Measurements from ENCODE around the gene TOMM40L.

The TOMM40L gene

GRCh38 chr1:161265305-161265704, 39.4 kb downstream of the TOMM40L start:
- H3K4me1 ChIP-seq (ENCODE audit: control extremely low read depth in 1 of 4, control insufficient read depth in 4 of 4, insufficient read depth in 4 of 4, low read length in 3 of 4): peaks cover 2 to 25% (median 12%) of the 10 kb centered on the region in 4 experiments
- H3K36me3 ChIP-seq (ENCODE audit: control insufficient read depth in 4 of 4, insufficient read depth in 4 of 4, low read length in 3 of 4): no peaks in the 10 kb centered on the region
- no peak overlapping the region for H3K27ac ChIP-seq (ENCODE audit: insufficient read depth in 1 of 2, low read depth in 1 of 2, low read length in 2 of 2, poor library complexity in 1 of 2, severe bottlenecking in 2 of 2)
- no peak for DNase-seq
- H3K4me3 ChIP-seq (ENCODE audit: control insufficient read depth in 1 of 7, extremely low read depth in 1 of 7, insufficient read depth in 4 of 7, low read depth in 2 of 7, low read length in 6 of 7): no peak overlapping the region
- peaks cover 0 to 13% (median 4%) of the 10 kb centered on the region in 5 experiments for H3K27me3 ChIP-seq (replicated peaks in 2 of 5; ENCODE audit: control insufficient read depth in 4 of 5, insufficient read depth in 5 of 5, low read length in 4 of 5)
- CTCF ChIA-PET: no interaction called here
- no peaks in the 10 kb centered on the region for H3K9me3 ChIP-seq (ENCODE audit: control extremely low read depth in 1 of 5, control insufficient read depth in 4 of 5, insufficient read depth in 2 of 5, low read depth in 1 of 5, low read length in 4 of 5)
- WGBS (ENCODE audit: insufficient coverage): 100% methylated on average over 3 of the region's 5 CpGs
- POLR2A ChIA-PET: no interaction called here

GRCh38 chr1:161266202-161266601, 40.3 kb downstream of the TOMM40L start:
- CTCF ChIA-PET: interaction anchor here (0.9 to 1.5 kb wide), 4 partner anchors 18 to 40 kb away, joined by 3 to 6 read pairs (median 3); partner anchors contain the start of gene TOMM40L
- POLR2A ChIA-PET: no interaction called here
- no peak for DNase-seq
- H3K9me3 ChIP-seq (ENCODE audit: control extremely low read depth in 1 of 5, control insufficient read depth in 4 of 5, insufficient read depth in 2 of 5, low read depth in 1 of 5, low read length in 4 of 5): no peaks in the 10 kb centered on the region
- H3K27ac ChIP-seq (ENCODE audit: insufficient read depth in 1 of 2, low read depth in 1 of 2, low read length in 2 of 2, poor library complexity in 1 of 2, severe bottlenecking in 2 of 2): no peak overlapping the region
- peaks cover 0 to 8% (median 0%) of the 10 kb centered on the region in 5 experiments for H3K27me3 ChIP-seq (replicated peaks in 2 of 5; ENCODE audit: control insufficient read depth in 4 of 5, insufficient read depth in 5 of 5, low read length in 4 of 5)
- WGBS (ENCODE audit: insufficient coverage): 100% methylated on average over 1 of the region's 3 CpGs
- H3K4me1 ChIP-seq (ENCODE audit: control extremely low read depth in 1 of 4, control insufficient read depth in 4 of 4, insufficient read depth in 4 of 4, low read length in 3 of 4): peaks cover 2 to 22% (median 12%) of the 10 kb centered on the region in 4 experiments
- H3K36me3 ChIP-seq (ENCODE audit: control insufficient read depth in 4 of 4, insufficient read depth in 4 of 4, low read length in 3 of 4): no peaks in the 10 kb centered on the region
- H3K4me3 ChIP-seq (ENCODE audit: control insufficient read depth in 1 of 7, extremely low read depth in 1 of 7, insufficient read depth in 4 of 7, low read depth in 2 of 7, low read length in 6 of 7): no peak overlapping the region

GRCh38 chr1:161266836-161267235, 41.0 kb downstream of the TOMM40L start:
- no CpG with 5 or more reads among the region's 2 CpGs for WGBS (ENCODE audit: insufficient coverage)
- peaks cover 2 to 17% (median 10%) of the 10 kb centered on the region in 4 experiments for H3K4me1 ChIP-seq (ENCODE audit: control extremely low read depth in 1 of 4, control insufficient read depth in 4 of 4, insufficient read depth in 4 of 4, low read length in 3 of 4)
- CTCF ChIA-PET: interaction anchor here (0.9 to 1.5 kb wide), 4 partner anchors 18 to 41 kb away, joined by 3 to 6 read pairs (median 3); partner anchors contain the start of gene TOMM40L

GRCh38 chr1:161267321-161267720, 41.5 kb downstream of the TOMM40L start:
- 7% methylated on average over 2 of the region's 3 CpGs for WGBS (ENCODE audit: insufficient coverage)
- DNase-seq: peak; percentile 63 to 77 (median 73)
- Histone ChIP-seq H3K27me3 (replicated peaks in 2 of 5; ENCODE audit: control insufficient read depth in 4 of 5, insufficient read depth in 5 of 5, low read length in 4 of 5) (peaks cover 0 to 2% (median 0%) of the 10 kb centered on the region in 5 experiments), H3K4me3 (ENCODE audit: control insufficient read depth in 1 of 7, extremely low read depth in 1 of 7, insufficient read depth in 4 of 7, low read depth in 2 of 7, low read length in 6 of 7) (peak overlapping the region in 1 of 7 experiments; percentile 13), H3K4me1 (ENCODE audit: control extremely low read depth in 1 of 4, control insufficient read depth in 4 of 4, insufficient read depth in 4 of 4, low read length in 3 of 4) (peaks cover 2 to 15% (median 10%) of the 10 kb centered on the region in 4 experiments), H3K36me3 (ENCODE audit: control insufficient read depth in 4 of 4, insufficient read depth in 4 of 4, low read length in 3 of 4) (no peaks in the 10 kb centered on the region), H3K27ac (ENCODE audit: insufficient read depth in 1 of 2, low read depth in 1 of 2, low read length in 2 of 2, poor library complexity in 1 of 2, severe bottlenecking in 2 of 2) (peak overlapping the region in 1 of 2 experiments; percentile 67), H3K9me3 (ENCODE audit: control extremely low read depth in 1 of 5, control insufficient read depth in 4 of 5, insufficient read depth in 2 of 5, low read depth in 1 of 5, low read length in 4 of 5) (no peaks in the 10 kb centered on the region)
- ChIA-PET CTCF (interaction anchor here (0.9 to 1.1 kb wide), 2 partner anchors 19 to 24 kb away, joined by 3 read pairs; no protein-coding TSS in a partner anchor), POLR2A (no interaction called here)

More at GRCh38 chr1:161266836-161267235, 41.0 kb downstream of the TOMM40L start:
- no peaks in the 10 kb centered on the region for H3K36me3 ChIP-seq (ENCODE audit: control insufficient read depth in 4 of 4, insufficient read depth in 4 of 4, low read length in 3 of 4)
- H3K27ac ChIP-seq (ENCODE audit: insufficient read depth in 1 of 2, low read depth in 1 of 2, low read length in 2 of 2, poor library complexity in 1 of 2, severe bottlenecking in 2 of 2): peak overlapping the region in 1 of 2 experiments; percentile 67
- peaks cover 0 to 2% (median 0%) of the 10 kb centered on the region in 5 experiments for H3K27me3 ChIP-seq (replicated peaks in 2 of 5; ENCODE audit: control insufficient read depth in 4 of 5, insufficient read depth in 5 of 5, low read length in 4 of 5)
- H3K9me3 ChIP-seq (ENCODE audit: control extremely low read depth in 1 of 5, control insufficient read depth in 4 of 5, insufficient read depth in 2 of 5, low read depth in 1 of 5, low read length in 4 of 5): no peaks in the 10 kb centered on the region
- POLR2A ChIA-PET: no interaction called here
- H3K4me3 ChIP-seq (ENCODE audit: control insufficient read depth in 1 of 7, extremely low read depth in 1 of 7, insufficient read depth in 4 of 7, low read depth in 2 of 7, low read length in 6 of 7): no peak overlapping the region
- no peak for DNase-seq

GRCh38 chr1:161273402-161273801, 47.5 kb downstream of the TOMM40L start:
- Histone ChIP-seq H3K27ac (ENCODE audit: insufficient read depth in 1 of 2, low read depth in 1 of 2, low read length in 2 of 2, poor library complexity in 1 of 2, severe bottlenecking in 2 of 2) (no peak overlapping the region), H3K36me3 (ENCODE audit: control insufficient read depth in 4 of 4, insufficient read depth in 4 of 4, low read length in 3 of 4) (no peaks in the 10 kb centered on the region), H3K4me3 (ENCODE audit: control insufficient read depth in 1 of 7, extremely low read depth in 1 of 7, insufficient read depth in 4 of 7, low read depth in 2 of 7, low read length in 6 of 7) (no peak overlapping the region), H3K4me1 (ENCODE audit: control extremely low read depth in 1 of 4, control insufficient read depth in 4 of 4, insufficient read depth in 4 of 4, low read length in 3 of 4) (no peaks in the 10 kb centered on the region), H3K27me3 (replicated peaks in 2 of 5; ENCODE audit: control insufficient read depth in 4 of 5, insufficient read depth in 5 of 5, low read length in 4 of 5) (no peaks in the 10 kb centered on the region), H3K9me3 (ENCODE audit: control extremely low read depth in 1 of 5, control insufficient read depth in 4 of 5, insufficient read depth in 2 of 5, low read depth in 1 of 5, low read length in 4 of 5) (no peaks in the 10 kb centered on the region)
- CTCF ChIA-PET: interaction anchor here (1.0 to 2.0 kb wide), 6 partner anchors 14 to 48 kb away, joined by 3 to 10 read pairs (median 4); partner anchors contain the start of gene TOMM40L
- POLR2A ChIA-PET: no interaction called here
- WGBS (ENCODE audit: insufficient coverage): 100% methylated on average over 1 of the region's 3 CpGs
- DNase-seq: no peak

- ChIA-PET POLR2A (no interaction called here), CTCF (interaction anchor here (1.1 to 2.0 kb wide), 6 partner anchors 9 to 48 kb away, joined by 3 to 10 read pairs (median 6); no protein-coding TSS in a partner anchor)
- Histone ChIP-seq H3K4me3 (ENCODE audit: control insufficient read depth in 1 of 7, extremely low read depth in 1 of 7, insufficient read depth in 4 of 7, low read depth in 2 of 7, low read length in 6 of 7) (no peak overlapping the region), H3K36me3 (ENCODE audit: control insufficient read depth in 4 of 4, insufficient read depth in 4 of 4, low read length in 3 of 4) (no peaks in the 10 kb centered on the region), H3K27me3 (replicated peaks in 2 of 5; ENCODE audit: control insufficient read depth in 4 of 5, insufficient read depth in 5 of 5, low read length in 4 of 5) (no peaks in the 10 kb centered on the region), H3K4me1 (ENCODE audit: control extremely low read depth in 1 of 4, control insufficient read depth in 4 of 4, insufficient read depth in 4 of 4, low read length in 3 of 4) (no peaks in the 10 kb centered on the region), H3K27ac (ENCODE audit: insufficient read depth in 1 of 2, low read depth in 1 of 2, low read length in 2 of 2, poor library complexity in 1 of 2, severe bottlenecking in 2 of 2) (no peak overlapping the region), H3K9me3 (ENCODE audit: control extremely low read depth in 1 of 5, control insufficient read depth in 4 of 5, insufficient read depth in 2 of 5, low read depth in 1 of 5, low read length in 4 of 5) (no peaks in the 10 kb centered on the region)
- no peak for DNase-seq
- 78% methylated on average over 1 of the region's 3 CpGs for WGBS (ENCODE audit: insufficient coverage)
Observed at GRCh38 chr1:161274874-161275273, 49.0 kb downstream of the TOMM40L start.

All from common myeloid progenitor, CD34-positive (primary cell).